NCI-H82 treated with DMSO at 0.1 percent for 48 hours (cell line): Measurements from ENCODE around the gene HSPA6.
"Not testable (repeated sequence)": the region's sequence is repeated elsewhere in the genome, so short reads cannot be mapped to it uniquely, and the experiment has no call there.

ENCODE experiments used
- DNase-seq: peaks from one replicate; lab custom pipeline; 2025; ENCODE audit not compliant: unreplicated experiment; lab: John Stamatoyannopoulos, UW

Gene HSPA6

DNA sequence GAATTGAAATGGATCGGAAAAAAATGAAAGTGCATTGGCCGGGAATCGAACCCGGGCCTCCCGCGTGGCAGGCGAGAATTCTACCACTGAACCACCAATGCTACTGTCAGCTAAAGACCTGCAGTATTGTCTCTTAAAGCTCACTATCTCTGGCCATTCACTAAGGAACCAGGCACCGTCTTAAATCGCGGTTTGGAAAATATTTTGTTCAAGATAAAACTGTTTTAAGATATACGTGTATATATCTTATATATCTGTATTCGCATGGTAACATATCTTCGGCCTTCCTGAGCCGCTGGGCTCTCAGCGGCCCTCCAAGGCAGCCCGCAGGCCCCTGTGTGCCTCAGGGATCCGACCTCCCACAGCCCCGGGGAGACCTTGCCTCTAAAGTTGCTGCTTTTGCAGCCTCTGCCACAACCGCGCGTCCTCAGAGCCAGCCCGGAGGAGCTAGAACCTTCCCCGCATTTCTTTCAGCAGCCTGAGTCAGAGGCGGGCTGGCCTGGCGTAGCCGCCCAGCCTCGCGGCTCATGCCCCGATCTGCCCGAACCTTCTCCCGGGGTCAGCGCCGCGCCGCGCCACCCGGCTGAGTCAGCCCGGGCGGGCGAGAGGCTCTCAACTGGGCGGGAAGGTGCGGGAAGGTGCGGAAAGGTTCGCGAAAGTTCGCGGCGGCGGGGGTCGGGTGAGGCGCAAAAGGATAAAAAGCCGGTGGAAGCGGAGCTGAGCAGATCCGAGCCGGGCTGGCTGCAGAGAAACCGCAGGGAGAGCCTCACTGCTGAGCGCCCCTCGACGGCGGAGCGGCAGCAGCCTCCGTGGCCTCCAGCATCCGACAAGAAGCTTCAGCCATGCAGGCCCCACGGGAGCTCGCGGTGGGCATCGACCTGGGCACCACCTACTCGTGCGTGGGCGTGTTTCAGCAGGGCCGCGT is at the start of gene HSPA6:
HSPA6 (plus strand) TSS at position 724 of the 925 bp plus-strand sequence; CDS start at position 843, 119 bp downstream.
- DNase-seq, result peak; percentile 74

DNA sequence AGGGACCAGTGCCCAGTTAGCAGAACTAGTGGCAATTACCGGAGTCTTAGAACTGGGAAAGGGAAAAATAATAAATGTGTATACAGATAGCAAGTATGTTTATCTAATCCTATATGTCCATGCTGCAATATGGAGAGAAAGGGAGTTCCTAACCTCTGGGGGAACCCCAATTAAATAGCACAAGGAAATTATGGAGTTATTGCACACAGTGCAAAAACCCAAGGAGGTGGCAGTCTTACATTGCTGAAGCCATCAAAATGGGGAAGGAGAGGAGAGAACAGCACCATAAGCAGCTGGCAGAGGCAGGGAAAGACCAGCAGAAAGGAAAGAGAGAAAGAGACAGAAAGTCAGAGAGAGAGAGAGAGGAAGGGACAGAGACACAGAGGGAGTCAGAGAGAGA is 46.6 kb upstream of the HSPA6 start:
- DNase-seq, result not testable (repeated sequence)

DNA sequence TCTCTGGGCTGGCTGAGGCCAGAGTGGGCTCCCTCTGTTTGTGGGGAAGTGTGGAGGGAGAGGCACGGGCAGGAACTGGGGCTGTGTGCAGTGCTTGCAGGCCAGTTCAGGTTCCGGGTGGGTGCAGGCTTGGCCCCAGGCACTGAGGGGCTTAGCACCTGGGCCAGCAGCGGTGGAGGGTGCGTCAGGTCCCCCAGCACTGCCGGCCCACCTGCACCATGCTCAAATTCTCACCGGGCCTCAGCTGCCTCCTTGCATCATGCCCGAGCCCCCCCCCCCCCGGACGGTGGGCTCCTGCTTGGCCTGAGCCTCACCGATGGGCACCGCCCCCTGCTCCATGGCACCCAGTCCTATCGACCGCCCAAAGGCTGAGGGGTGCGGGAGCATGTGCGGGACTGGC is 45.4 kb upstream of the HSPA6 start:
- no peak for DNase-seq

DNA sequence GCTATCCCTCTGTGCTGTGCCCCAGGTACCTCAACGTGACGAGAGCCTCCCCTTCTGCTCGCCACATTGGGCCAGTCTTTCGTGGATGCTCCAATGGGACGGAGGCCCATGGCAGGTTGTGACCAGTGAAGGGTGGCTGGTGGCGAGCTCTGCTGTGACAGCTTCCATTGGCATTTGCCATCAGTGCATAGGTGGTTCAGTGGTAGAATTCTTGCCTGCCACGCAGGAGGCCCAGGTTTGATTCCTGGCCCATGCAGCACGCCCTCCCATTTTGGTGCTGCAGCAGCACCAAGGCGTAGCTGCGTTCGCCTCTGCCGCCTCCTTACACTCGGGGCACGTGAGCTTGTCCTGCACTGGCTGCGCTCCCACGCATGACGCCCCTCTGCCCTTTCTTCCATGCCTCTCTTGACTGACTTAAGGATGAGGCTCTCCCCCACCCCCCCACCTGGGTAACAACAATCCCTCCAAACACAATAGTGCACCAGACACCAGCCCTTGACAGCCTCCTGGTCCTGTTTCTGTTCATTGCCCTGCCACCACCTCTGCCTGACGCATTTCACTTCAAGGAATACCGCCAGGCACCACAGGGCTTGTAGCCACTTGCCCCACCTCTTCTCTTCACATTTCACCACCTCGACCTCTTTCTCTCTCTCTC is 43.8 kb upstream of the HSPA6 start:
- DNase-seq, result no peak

DNA sequence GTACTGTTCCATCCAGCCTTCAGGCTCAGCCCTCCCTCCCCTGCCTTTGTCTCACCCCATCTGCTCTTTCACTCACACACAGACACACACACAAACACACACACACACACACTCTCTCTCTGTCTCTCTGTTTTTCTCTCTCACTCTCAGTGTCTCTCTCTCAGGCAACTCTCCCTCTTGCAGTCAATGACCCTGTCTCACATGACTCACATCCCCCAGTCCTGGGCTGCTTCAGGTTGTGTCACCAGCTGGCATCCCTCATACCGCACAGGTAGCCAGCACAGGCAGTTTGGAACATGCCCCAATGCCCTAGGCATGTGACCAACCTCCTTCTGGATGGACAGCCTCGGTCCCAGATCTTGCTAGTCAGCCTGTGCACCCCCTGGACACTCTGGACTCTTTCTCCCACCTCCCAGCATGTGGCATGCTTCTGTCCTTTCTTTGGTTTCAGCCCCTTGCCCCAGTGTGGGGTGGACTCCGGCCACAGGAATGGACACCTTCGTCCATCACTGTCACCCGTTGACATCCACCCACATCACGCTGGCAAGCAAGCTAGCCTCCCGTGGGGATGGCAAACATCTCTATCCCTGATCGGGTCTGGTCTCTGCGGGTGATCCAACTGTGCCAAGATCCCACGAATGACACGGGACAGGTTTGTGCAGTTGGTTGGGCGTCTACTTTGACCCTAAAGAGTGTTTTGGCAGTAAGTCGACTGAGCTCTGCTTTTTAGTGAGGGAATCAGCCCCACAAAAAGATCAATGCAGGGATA is 42.5 kb upstream of the HSPA6 start:
- DNase-seq, result no peak

DNA sequence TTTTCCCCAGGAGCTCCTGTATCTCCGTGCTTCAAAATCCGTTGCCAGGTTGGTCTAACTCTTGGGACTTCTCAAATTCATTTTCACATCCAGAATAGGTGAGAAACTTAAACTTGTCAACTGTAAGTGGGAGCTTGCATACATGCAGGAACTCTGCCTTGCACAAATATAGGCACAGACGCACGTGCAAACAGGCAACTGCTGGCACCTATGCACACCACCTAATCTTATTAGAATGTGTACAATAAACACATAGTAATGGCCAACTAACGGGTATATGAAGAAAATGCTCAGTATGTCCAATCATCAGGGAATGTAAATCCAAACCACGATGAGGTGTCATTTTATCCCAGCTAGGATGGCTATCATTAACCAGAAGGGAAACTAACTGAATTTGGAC is 41.7 kb upstream of the HSPA6 start:
- no peak for DNase-seq

DNA sequence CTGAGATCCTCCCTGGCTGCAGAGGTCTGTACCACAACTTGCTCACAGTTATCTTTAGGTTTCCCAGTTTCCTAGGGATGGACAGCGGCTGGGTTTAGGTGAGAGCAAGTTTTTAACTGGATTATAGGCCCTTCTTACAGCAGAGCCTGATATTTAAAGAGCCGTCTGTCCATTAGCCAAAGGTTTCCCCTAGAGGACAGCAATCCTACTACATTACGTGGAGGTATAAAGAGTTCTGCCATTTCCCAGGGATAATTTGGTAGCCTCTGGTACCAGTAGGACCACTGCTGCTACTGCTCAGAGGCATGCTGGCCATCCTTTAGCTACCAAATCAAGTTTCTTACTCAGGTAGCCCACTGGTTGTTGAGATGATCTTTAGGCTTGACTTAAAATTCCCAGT is 41.0 kb upstream of the HSPA6 start:
- peak; percentile 53 for DNase-seq

DNA sequence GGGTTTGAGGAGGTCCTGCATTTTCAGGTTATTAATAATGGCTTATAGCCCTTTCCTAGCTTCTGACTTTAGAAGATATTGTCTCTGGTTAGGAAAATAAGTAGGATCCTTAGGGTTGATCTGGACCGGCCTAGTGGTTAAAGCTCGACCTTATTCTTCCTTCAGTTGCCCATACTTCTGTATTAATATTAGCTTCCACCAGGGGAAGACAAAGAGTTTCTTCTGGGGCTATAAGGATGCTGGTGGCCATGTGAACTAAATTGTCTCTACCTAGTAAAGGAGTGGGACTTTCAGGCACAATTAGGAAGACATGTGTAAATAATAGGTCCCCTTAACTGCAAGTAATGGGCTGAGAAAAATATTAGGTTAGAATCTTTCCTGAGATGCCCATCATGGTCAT is 39.7 kb upstream of the HSPA6 start:
- DNase-seq, result no peak

DNA sequence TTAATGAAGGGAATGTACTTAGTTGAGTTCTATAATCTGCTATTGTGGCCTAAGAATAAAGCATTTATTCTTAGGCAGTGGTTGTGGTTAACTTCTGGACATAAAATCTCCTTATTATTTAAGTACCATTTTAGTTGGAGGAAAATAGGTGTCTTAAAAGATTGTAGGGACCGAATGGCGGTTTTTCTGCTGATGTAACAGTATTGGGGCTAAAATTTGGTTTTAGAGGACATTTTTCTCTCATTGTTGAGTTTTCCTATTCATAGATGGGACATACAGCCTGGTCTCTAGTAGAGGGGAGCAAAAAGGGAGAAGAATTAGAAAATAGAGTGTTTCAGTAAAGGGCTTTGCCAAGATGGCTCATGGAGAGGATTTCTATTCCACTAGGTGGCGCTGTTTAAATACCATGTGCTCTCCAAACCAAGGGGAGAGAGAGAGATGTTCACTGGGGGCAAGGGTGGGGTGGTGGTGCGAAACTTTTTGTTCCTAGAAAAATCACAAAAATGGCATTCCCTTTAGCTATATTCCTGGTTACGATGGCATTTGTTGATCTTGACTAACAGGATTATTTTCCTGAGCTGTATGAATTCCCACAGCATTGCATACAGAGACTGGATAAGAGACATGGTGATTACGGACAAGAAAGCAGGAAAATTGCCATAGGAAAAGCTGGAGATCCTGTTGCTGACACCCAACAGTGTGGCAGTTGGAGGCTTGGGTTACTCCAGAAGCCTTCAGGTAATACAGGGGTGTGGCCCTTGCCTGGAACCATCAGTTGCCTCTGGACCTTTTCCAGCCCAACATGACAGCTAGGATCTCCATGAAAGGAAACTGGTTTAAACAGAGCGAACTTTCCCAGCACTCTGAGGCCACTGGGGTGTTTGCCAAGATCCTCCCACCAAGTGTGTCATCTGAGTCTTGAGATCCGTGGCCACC is 37.3 kb upstream of the HSPA6 start:
- peak; percentile 54 for DNase-seq

DNA sequence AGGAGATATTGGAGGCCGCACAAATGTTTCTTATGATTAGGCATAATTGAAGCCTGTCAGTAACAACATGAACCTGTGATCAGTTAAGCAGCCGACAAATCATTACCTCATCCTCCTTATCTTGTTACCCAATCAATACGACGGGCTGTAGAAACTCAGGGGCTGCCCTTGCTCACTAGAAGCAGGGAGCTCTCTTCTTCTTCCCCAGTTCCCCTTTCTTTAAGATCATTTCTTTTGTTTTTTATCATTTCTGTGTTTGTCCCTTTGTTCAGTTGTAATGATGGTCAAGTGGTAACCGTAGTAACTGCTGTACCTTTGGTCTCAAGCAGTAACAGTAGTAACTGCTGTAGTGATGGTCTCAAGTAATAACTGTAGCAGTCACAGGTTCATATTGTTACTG is 32.9 kb upstream of the HSPA6 start:
- DNase-seq, result no peak

DNA sequence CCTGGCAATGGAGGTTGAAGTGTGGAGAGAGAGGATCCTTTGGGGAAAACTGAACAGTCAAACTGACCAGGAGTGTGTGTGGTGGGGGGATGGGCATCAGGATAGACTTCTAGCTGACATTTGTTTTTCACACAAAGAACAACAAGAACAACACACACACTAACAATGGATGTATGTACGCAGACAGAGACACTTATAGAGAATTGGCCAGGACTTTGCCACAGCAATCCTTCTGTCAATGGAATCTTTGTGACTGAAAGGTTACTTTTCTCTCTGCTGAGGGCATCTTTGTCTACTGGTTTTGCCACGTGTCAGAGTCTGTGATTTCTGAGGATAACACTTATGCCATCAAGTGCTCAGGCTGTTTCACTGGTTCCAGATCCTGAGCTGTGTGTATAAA is 31.5 kb upstream of the HSPA6 start:
- DNase-seq, result no peak

DNA sequence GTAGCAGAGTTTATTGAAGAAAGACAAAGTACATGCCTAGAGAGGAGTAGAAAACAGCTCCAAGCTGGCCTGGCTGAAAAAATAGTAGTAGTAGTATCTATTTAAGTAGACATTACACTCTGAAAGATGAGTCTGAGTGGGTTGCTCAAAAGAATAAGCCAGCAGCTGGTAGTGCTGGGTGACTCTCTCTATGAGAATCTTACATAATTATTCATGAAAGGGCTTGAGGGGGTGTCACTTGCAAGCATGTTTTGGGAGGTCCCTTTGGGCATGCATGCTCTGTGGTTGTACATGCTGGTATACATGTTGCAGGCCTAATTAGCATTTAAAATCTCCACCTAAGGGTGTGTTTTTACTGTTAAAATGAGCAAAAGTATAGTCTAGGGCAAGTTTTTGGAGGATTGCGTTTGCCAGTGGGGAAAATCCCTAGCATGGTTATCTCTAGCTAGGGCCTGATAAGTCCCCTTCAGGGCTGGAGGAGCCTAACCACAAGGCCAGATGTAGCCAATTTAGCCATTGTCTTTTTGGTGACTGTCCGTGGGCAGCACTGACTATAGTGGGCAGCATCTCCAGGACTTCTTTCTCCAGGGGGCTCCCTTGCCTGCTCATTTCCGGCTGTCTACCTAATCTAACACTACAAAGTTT is 30.1 kb upstream of the HSPA6 start:
- no peak for DNase-seq

DNA sequence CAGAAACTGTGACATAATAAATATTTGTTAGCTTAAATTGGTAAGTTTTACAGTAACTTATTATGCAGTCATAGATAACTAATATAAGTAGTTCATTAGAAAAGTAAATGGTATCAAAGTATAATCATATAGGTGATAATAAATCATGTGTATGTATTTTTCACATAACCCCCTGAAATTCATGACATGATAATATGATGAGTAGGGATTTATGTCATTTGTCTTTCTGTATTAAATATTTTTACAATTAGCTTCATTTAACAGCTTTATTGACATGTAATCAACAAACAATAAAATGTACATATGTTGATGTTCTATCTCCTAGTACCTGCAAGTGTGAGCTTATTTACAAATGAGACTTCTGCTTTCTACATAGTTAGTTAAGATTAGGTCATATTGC is 28.9 kb upstream of the HSPA6 start:
- DNase-seq, result no peak

DNA sequence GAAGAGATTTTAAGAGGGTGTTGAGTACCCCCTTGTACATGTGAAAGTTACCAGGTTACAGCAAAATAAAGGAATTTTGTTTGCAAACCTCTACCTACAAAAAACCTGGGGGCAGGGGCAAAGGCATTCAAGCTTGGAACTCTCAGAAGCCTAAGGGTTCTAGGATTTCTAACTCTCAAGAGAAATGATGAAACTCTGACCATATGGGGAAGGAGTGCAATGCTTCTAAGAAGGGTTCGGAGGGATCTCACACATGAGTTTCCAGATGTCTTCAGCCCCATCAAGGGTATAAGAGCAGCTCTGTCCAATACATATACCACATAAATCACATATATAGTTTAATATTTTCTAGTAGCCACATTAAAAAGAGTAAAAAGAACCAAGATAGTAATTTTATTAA is 26.4 kb upstream of the HSPA6 start:
- DNase-seq, result no peak

DNA sequence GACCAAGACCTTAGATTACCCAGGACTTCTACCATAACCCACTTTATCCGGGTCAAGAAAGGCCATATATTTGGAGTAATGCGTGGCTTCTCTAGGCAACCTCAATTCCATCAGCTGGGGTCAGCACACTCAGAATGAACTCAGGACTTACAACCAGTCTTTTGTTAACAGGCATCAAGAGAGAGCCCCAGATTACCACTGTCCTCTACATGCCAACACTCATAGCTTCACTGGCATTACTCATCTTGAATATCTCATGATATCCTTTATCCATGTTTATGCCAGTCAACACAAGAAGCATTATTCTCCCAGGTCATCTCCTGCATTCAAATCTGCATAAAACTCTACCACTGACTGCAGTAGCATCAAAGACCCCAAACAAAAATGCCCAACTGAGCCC is 25.7 kb upstream of the HSPA6 start:
- no peak for DNase-seq

DNA sequence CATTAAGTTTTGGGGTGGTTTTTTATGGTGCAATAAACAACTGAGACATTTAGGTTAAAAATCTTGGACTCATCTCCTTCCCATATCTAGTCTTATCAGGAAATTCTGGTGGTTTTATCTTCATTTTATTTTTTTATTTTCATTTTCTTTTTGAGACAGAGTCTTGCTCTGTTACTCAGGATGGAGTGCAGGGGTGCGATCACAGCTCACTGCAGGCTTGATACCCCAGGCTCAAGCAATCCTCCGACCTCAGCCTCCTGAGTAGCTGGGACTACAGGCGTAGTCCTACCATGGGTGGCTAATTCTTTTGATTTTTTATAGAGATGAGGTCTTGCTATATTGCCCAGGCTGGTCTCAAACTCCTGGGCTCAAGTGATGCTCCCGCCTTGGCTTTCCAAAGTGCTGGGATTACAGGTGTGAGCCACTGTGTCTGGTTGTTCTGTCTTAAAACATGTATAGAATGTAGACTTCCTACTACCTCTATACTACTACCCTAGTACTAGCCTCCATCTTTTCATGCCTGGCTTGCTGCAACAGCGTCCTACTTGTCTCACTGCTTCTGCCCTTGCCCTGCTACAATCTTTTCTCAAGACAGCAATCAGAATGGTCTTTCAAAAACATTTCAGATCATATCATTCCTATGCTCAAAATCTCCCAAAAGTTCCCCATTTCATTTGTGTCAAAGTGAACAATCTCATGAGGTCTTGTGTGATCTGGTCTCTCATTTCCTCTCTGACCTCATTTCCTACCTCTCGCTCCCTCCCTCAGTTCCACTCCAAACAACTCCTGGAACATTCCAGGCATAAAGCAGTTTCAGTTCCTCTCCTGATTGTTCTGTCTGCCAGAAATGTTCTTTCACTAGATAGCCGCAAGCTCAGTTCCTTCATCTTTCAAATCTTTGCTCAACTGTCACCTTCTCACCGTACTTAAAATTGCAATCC is 25.0 kb upstream of the HSPA6 start:
- DNase-seq, result no peak

DNA sequence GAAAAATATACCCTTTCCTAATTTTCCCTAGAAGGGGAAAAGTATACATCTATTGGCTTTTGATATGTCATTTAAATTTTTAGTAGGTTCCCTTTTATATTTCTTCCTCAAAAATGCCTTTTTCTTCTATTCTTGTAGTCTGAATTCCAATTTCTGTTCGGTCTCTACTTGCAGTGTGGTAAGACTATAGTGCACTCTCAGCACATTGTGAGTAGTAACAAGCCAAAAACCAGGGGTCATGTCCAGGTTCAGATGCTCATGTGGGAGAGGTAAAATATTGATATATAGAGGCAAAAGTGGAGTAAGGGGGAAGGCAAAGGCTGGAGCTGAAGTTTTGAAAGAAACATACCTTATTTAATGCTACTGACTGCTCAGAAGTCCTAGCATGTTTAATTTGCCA is 23.1 kb upstream of the HSPA6 start:
- no peak for DNase-seq

DNA sequence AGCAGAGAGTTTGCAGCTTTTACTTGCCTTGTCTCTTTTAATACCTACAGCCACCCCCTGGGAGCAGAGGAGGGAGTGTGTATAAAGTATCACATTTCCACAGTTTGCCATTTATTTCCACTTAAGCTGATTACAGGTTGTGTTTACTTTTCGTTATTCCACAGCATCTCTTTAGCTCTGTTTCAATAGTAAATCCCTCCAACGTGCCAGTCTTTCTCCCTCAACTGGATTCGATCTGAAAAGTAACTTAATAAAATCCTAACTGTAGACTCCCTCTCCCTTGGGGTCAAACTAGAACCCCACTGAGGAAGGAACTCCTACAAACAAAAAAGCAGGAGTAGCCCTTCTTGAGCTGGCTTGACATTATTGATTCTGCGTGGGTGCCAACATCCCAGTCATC is 22.2 kb upstream of the HSPA6 start:
- DNase-seq, result peak; percentile 36
